ENCODE results near the gene FAM222A. TPM values are rescaled to one million over a fixed set of nuclear protein-coding genes. Genes with fewer than 3 reads are reported as not detected.

Gene FAM222A
- total RNA-seq, 1 experiment from 2014 or later = 2.8 TPM

DNA sequence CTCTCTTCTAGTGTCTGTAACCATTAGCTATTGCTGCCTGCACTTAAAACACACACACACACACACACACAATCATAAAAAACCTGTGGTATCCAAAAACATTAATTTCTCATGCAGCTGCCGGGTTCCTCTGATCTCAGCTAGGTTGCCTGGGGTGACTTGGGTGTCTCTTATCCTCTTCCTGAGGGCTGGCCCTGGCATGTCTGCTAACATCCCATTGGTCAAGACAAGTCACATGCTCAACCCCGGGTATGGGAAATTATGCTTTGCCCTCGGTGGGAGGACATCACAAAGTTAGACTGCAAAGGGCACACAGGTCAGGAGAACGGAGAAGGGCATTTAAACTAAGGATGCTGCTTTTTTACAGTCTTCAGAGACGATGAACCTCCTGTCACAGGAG is 63.9 kb downstream of the FAM222A start:
- H3K9me3 ChIP-seq (ENCODE audit: control insufficient read depth, low read depth, low read length) = no peaks in the 10 kb centered on the region
- no peak overlapping the region for H3K14ac ChIP-seq (ENCODE audit: insufficient read depth, low read length)
- no peak overlapping the region for H4K8ac ChIP-seq (replicated peaks; ENCODE audit: insufficient read length, low read depth, low read length)
- no peak overlapping the region for H3K27ac ChIP-seq (ENCODE audit: insufficient read length, low read depth, low read length)
- WGBS (ENCODE audit: extremely low coverage, insufficient read length, low lambda C conversion rate) = no CpG with 5 or more reads among the region's 5 CpGs
- H2AFZ ChIP-seq (ENCODE audit: low read length) = no peak overlapping the region
- H3K4ac ChIP-seq (ENCODE audit: low read depth, low read length) = no peak overlapping the region
- no peak overlapping the region for H3K18ac ChIP-seq (ENCODE audit: insufficient read length, low read depth, low read length)
- H3K79me2 ChIP-seq (ENCODE audit: insufficient read depth, low read length) = no peaks in the 10 kb centered on the region
- no peak overlapping the region for H4K5ac ChIP-seq (ENCODE audit: insufficient read length, low read depth, low read length)
- H3K4me2 ChIP-seq (ENCODE audit: insufficient read depth, insufficient read length, low read length) = peak overlapping the region; percentile 1
- Mint-ChIP-seq H3K36me3 (ENCODE audit: insufficient read depth in 1 of 3, low read depth in 3 of 3) (peaks cover 0 to 3% (median 2%) of the 10 kb centered on the region in 3 experiments; a peak in 2 of 7 replicates), H3K27me3 (ENCODE audit: low read depth) (peaks cover 2% of the 10 kb centered on the region; the same call in 1 of the 2 replicates), H3K9me3 (peaks cover 2 to 3% of the 10 kb centered on the region in 2 experiments; a peak in 2 of 5 replicates), H3K4me1 (peaks cover 10 to 11% of the 10 kb centered on the region in 2 experiments), H3K4me3 (no peak overlapping the region), H3K27ac (peak overlapping the region in 2 of 3 experiments; percentile 19 to 47; a peak in 2 of 7 replicates)
- TF ChIP-seq, protein P1, sequence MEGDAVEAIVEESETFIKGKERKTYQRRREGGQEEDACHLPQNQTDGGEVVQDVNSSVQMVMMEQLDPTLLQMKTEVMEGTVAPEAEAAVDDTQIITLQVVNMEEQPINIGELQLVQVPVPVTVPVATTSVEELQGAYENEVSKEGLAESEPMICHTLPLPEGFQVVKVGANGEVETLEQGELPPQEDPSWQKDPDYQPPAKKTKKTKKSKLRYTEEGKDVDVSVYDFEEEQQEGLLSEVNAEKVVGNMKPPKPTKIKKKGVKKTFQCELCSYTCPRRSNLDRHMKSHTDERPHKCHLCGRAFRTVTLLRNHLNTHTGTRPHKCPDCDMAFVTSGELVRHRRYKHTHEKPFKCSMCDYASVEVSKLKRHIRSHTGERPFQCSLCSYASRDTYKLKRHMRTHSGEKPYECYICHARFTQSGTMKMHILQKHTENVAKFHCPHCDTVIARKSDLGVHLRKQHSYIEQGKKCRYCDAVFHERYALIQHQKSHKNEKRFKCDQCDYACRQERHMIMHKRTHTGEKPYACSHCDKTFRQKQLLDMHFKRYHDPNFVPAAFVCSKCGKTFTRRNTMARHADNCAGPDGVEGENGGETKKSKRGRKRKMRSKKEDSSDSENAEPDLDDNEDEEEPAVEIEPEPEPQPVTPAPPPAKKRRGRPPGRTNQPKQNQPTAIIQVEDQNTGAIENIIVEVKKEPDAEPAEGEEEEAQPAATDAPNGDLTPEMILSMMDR (conservative IDR thresholded peaks at IDR 0.05) = no peak
- H2BK15ac ChIP-seq (ENCODE audit: low read depth, low read length) = no peak overlapping the region
- H3K4me1 ChIP-seq (ENCODE audit: insufficient read depth, low read length) = no peaks in the 10 kb centered on the region
- DNase-seq = peak; percentile 72
- no peak overlapping the region for H3K9ac ChIP-seq (ENCODE audit: extremely low read depth, insufficient read length, low read length)
- H3K56ac ChIP-seq (ENCODE audit: insufficient read length, low read depth, low read length) = no peak overlapping the region
- H2BK12ac ChIP-seq (ENCODE audit: insufficient read length, low read depth, low read length) = no peak overlapping the region
- no peaks in the 10 kb centered on the region for H4K20me1 ChIP-seq (ENCODE audit: control insufficient read depth, insufficient read depth, insufficient read length)
- no peak overlapping the region for H2BK5ac ChIP-seq (ENCODE audit: insufficient read length, low read length)
- no peaks in the 10 kb centered on the region for H3K79me1 ChIP-seq (ENCODE audit: insufficient read depth, low read depth, low read length, poor library complexity, severe bottlenecking)
- H2AK5ac ChIP-seq (ENCODE audit: insufficient read length, low read length) = no peak overlapping the region
- no peak overlapping the region for H3K23ac ChIP-seq (ENCODE audit: insufficient read length, low read depth, low read length)
- H4K91ac ChIP-seq (ENCODE audit: insufficient read length, low read depth, low read length) = no peak overlapping the region
- no peak overlapping the region for H2BK20ac ChIP-seq (ENCODE audit: low read depth, low read length, poor library complexity, severe bottlenecking)
- no peak overlapping the region for H2BK120ac ChIP-seq (ENCODE audit: low read depth, low read length, poor library complexity, severe bottlenecking)
- no peaks in the 10 kb centered on the region for H3K27me3 ChIP-seq (ENCODE audit: insufficient read depth, low read length)
- H3K23me2 ChIP-seq (ENCODE audit: insufficient read length, low read depth, low read length, poor library complexity, severe bottlenecking) = no peaks in the 10 kb centered on the region
- H3T11ph ChIP-seq (ENCODE audit: low read length) = no peak overlapping the region

Data from H9 (cell line).